OCI-LY3 (cell line): ENCODE results near the gene VENTX.

Experiments
- H2AFZ ChIP-seq: fragments of 200-600, 300-600 bp; shearing (Covaris generic); 2 replicates; pipeline ENCODE4 v1.6.0; 2014; ENCODE audit warnings: antibody characterized with exemption, low read depth, low read length
- H3K27ac ChIP-seq: fragments of 200-600, 300-600 bp; sonication (generic); 2 replicates; pipeline ENCODE4 v1.5.1; 2014; ENCODE audit warnings: mild to moderate bottlenecking, low read length, moderate library complexity, mixed read lengths
- H3K27me3 ChIP-seq: fragments of 200-600, 300-600 bp; sonication (generic); 2 replicates; pipeline ENCODE4 v1.6.1; 2014; ENCODE audit warnings: low read depth, low read length, mixed read lengths
- H3K36me3 ChIP-seq: fragments of 200-600, 300-600 bp; sonication (generic); replicated peaks from 2 replicates; pipeline ENCODE3; 2014; ENCODE audit warnings: low read depth, low read length, mixed read lengths
- H3K4me1 ChIP-seq: fragments of 300-600, 200-600 bp; sonication (generic); 2 replicates; pipeline ENCODE4 v1.6.1; 2014; ENCODE audit warnings: low read length, mixed read lengths
- H3K4me2 ChIP-seq: fragments of 200-600, 300-600 bp; sonication (generic); 2 replicates; pipeline ENCODE4 v1.6.1; 2014; ENCODE audit warnings: low read length, mixed read lengths
- H3K4me3 ChIP-seq: fragments of 300-600, 200-600 bp; sonication (generic); 2 replicates; pipeline ENCODE4 v1.5.1; 2014; ENCODE audit warnings: antibody characterized with exemption, mild to moderate bottlenecking, low read length, moderate library complexity
- H3K79me2 ChIP-seq: fragments of 300-600, 200-600 bp; shearing (Covaris generic); 2 replicates; pipeline ENCODE4 v1.6.1; 2014; ENCODE audit warnings: mild to moderate bottlenecking, low read length, mixed read lengths
- H3K9ac ChIP-seq: fragments of 300-600, 200-600 bp; shearing (Covaris generic); 2 replicates; pipeline ENCODE4 v1.6.0; 2014; ENCODE audit warnings: mild to moderate bottlenecking, low read length, moderate library complexity
- H3K9me3 ChIP-seq: fragments of 200-600, 300-600 bp; shearing (Covaris generic); 2 replicates; pipeline ENCODE4 v1.6.1; 2014; ENCODE audit warnings: low read length, mixed read lengths; ENCODE audit not compliant: insufficient read depth
- H4K20me1 ChIP-seq: fragments of 200-600, 300-600 bp; sonication (generic); 2 replicates; pipeline ENCODE4 v1.6.1; 2016; ENCODE audit warnings: low read length, mixed read lengths; ENCODE audit not compliant: insufficient read depth
- EZH2phosphoT487 ChIP-seq: fragments of 200-600 bp; shearing (Covaris generic); IDR thresholded peaks from 2 replicates; pipeline ENCODE4 v1.6.1; 2018; ENCODE audit warnings: antibody characterized with exemption, mixed run types, low read depth
- TF ChIP-seq, protein P1 (sequence below): fragments of 200-600, 300-600 bp; sonication (generic); IDR thresholded peaks from 2 replicates; pipeline ENCODE4 v1.5.1; 2014; ENCODE audit warnings: antibody characterized with exemption, low read length, low read depth

VENTX gene

DNA sequence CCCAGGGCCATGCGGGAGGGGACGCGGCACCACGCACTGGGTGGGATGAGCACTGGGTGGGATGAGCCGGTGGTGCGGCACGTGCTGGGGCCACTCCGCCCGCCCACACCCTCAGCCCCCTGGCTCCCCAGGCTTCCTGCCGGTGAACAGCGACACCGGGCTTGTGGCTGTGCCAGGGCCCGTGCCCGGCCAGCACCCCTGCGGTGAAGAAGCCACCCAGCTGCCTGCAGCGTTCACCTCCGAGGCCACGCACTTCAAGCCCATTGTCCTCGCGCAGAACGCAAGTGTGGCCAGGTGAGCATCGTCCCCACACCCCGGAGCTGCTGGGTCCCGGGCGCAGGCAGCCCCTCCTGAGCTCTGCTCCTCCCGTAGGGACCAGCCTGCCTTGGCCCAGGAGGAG is 39.4 kb upstream of the VENTX start:
- no peaks in the 10 kb centered on the region for H3K4me1 ChIP-seq
- H4K20me1 ChIP-seq, result no peaks in the 10 kb centered on the region
- no peak overlapping the region for H3K4me2 ChIP-seq
- H2AFZ ChIP-seq, result no peak overlapping the region
- H3K4me3 ChIP-seq, result no peak overlapping the region
- TF ChIP-seq, protein P1, sequence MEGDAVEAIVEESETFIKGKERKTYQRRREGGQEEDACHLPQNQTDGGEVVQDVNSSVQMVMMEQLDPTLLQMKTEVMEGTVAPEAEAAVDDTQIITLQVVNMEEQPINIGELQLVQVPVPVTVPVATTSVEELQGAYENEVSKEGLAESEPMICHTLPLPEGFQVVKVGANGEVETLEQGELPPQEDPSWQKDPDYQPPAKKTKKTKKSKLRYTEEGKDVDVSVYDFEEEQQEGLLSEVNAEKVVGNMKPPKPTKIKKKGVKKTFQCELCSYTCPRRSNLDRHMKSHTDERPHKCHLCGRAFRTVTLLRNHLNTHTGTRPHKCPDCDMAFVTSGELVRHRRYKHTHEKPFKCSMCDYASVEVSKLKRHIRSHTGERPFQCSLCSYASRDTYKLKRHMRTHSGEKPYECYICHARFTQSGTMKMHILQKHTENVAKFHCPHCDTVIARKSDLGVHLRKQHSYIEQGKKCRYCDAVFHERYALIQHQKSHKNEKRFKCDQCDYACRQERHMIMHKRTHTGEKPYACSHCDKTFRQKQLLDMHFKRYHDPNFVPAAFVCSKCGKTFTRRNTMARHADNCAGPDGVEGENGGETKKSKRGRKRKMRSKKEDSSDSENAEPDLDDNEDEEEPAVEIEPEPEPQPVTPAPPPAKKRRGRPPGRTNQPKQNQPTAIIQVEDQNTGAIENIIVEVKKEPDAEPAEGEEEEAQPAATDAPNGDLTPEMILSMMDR, result no peak
- TF ChIP-seq EZH2phosphoT487, result no peak
- no peak overlapping the region for H3K9ac ChIP-seq
- no peaks in the 10 kb centered on the region for H3K79me2 ChIP-seq
- H3K9me3 ChIP-seq, result no peaks in the 10 kb centered on the region
- H3K36me3 ChIP-seq, result no peaks in the 10 kb centered on the region
- no peaks in the 10 kb centered on the region for H3K27me3 ChIP-seq
- H3K27ac ChIP-seq, result no peak overlapping the region

DNA sequence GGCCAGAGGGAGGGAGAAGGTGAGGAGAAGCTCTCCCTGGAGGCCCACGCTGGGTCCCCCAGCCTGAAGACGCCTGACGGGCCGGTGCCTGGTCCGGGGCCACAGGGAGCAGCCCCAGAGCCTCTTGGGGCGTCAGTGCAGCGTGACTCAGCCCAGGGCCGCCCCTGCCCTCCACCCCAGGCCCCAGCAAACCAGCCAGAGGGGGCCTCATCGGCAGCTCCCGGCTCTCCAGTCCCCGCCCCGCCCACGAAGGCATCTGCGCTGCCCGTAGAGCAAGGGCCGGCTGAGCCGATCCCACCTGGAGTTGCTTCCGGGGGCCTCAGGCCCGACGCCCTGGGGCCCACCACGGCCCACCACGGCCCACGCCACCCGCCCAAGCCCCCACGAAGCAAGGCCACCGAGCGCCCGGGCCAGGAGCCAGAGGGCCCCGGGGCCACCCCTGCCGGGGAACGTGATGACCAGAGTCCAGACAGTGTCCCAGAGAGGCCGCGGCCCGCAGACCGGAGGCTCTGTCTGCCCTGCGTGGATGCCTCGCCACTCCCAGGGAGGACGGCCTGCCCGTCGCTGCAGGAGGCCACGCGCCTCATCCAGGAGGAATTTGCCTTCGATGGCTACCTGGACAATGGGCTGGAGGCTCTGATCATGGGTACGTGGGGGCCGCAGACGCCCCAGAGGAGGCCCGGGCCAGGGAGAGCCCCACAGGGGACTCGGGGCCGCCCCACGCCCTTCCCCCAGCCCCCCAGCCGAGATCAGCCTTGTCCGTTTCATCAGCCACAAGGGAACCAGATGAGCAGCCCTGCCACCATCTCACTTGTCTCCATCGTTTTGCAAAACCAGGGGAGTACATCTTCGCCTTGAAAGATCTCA is 38.8 kb upstream of the VENTX start:
- no peak overlapping the region for H3K4me3 ChIP-seq
- no peak overlapping the region for H3K4me2 ChIP-seq
- no peak overlapping the region for H2AFZ ChIP-seq
- H3K27ac ChIP-seq, result no peak overlapping the region
- H3K9ac ChIP-seq, result no peak overlapping the region
- no peaks in the 10 kb centered on the region for H3K27me3 ChIP-seq
- TF ChIP-seq, protein P1, result no peak
- TF ChIP-seq EZH2phosphoT487, result no peak
- no peaks in the 10 kb centered on the region for H3K9me3 ChIP-seq
- H4K20me1 ChIP-seq, result no peaks in the 10 kb centered on the region
- no peaks in the 10 kb centered on the region for H3K79me2 ChIP-seq
- H3K36me3 ChIP-seq, result no peaks in the 10 kb centered on the region
- no peaks in the 10 kb centered on the region for H3K4me1 ChIP-seq

DNA sequence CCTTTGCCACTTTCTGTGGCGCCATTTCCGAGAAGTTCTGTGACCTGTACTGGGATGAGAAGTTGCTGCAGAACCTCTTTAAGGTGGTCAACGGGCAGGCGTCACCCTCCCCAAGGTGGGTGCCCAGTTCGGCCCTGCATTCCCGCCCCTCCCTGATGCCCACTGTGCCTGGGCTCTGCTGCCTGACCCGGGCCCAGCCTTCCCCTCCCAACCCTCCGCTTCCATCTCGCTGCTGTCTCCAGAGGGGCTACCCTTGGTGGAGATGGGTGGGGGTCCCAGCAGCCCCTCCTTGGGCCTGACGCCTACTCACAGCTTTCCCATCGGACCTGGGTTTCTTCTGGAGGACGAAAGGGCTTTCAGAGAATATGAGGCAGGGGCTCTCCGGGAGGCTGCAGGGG is 38.2 kb upstream of the VENTX start:
- no peaks in the 10 kb centered on the region for H3K4me1 ChIP-seq
- no peaks in the 10 kb centered on the region for H3K79me2 ChIP-seq
- no peaks in the 10 kb centered on the region for H3K36me3 ChIP-seq
- TF ChIP-seq, protein P1, result no peak
- no peak for TF ChIP-seq EZH2phosphoT487
- H2AFZ ChIP-seq, result no peak overlapping the region
- H3K9ac ChIP-seq, result no peak overlapping the region
- H3K4me2 ChIP-seq, result no peak overlapping the region
- no peaks in the 10 kb centered on the region for H4K20me1 ChIP-seq
- H3K27me3 ChIP-seq, result no peaks in the 10 kb centered on the region
- no peaks in the 10 kb centered on the region for H3K9me3 ChIP-seq
- H3K4me3 ChIP-seq, result no peak overlapping the region
- no peak overlapping the region for H3K27ac ChIP-seq

DNA sequence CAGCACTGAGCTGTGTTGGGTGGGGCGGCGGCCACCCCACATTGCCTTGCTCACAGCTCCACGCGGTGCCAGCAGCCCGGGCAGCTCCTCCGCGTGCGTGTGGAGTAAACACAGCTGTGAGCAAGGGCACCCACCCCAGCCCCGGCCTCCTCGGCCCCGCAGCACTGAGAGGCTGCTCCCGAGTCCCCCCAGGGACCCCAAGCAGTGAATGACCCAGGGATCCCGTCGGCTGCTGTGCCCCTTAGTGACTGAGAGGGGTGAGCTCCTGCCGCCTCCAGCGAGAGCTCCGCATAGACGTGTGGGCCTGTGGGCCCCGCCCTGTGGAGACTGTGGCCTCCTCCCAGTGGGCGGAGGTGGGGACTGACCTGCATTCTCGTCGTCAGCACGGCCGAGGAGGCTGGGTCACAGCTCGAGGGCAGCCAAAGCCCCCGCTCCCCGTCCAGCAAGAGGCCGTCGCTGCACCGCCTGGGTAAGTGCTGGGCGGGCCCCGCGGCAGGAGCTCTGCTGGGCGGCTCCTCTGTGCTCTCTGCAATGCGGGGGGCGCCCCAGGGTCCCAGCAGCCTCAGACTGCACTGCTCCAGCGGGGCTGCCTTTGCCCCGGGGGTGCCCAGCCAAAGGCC is 37.6 kb upstream of the VENTX start:
- Histone ChIP-seq H2AFZ (no peak overlapping the region), H3K79me2 (no peaks in the 10 kb centered on the region), H3K27me3 (no peaks in the 10 kb centered on the region), H3K36me3 (no peaks in the 10 kb centered on the region), H3K4me3 (no peak overlapping the region), H3K4me1 (no peaks in the 10 kb centered on the region), H3K9me3 (no peaks in the 10 kb centered on the region), H4K20me1 (no peaks in the 10 kb centered on the region), H3K4me2 (no peak overlapping the region), H3K9ac (no peak overlapping the region), H3K27ac (no peak overlapping the region)
- TF ChIP-seq, protein P1, result no peak
- no peak for TF ChIP-seq EZH2phosphoT487
